HG03439 (cell line): ENCODE results near the gene DTNB.
A peak's percentile ranks its signal among the peaks of the same experiment; 100 is the strongest.

Source experiments
- ATAC-seq: cut with Tn5 transposase; IDR thresholded peaks from one replicate; pipeline ENCODE4 v1.9.1; 2021; ENCODE audit warnings: mild to moderate bottlenecking, moderate library complexity; ENCODE audit not compliant: unreplicated experiment

Gene DTNB

GRCh38 chr2:25374827-25375226 is 298.6 kb downstream of the DTNB start:
- no peak for ATAC-seq

GRCh38 chr2:25374411-25374810 is 299.0 kb downstream of the DTNB start:
- no peak for ATAC-seq

GRCh38 chr2:25373269-25373981 is 300.0 kb downstream of the DTNB start:
- no peak for ATAC-seq

GRCh38 chr2:25372405-25373268 is 300.7 kb downstream of the DTNB start:
- ATAC-seq, result no peak

GRCh38 chr2:25371253-25372241 is 301.8 kb downstream of the DTNB start:
- no peak for ATAC-seq

- ATAC-seq, result no peak
These were observed 303.5 kb downstream of the DTNB start for GRCh38 chr2:25369876-25370275.

- ATAC-seq, result no peak
These were observed 303.9 kb downstream of the DTNB start for GRCh38 chr2:25369439-25369838.

GRCh38 chr2:25368660-25369059 is 304.7 kb downstream of the DTNB start:
- no peak for ATAC-seq

- ATAC-seq, result no peak
These were observed 306.1 kb downstream of the DTNB start for GRCh38 chr2:25367296-25367695.

- no peak for ATAC-seq
These were observed 306.7 kb downstream of the DTNB start for GRCh38 chr2:25366629-25367028.

GRCh38 chr2:25365241-25365640 is 308.1 kb downstream of the DTNB start:
- ATAC-seq, result no peak

GRCh38 chr2:25363733-25364132 is 309.6 kb downstream of the DTNB start:
- ATAC-seq, result no peak

- ATAC-seq, result peak; percentile 60
These were observed 310.8 kb downstream of the DTNB start for GRCh38 chr2:25362434-25363145.

GRCh38 chr2:25362049-25362433 is 311.3 kb downstream of the DTNB start:
- peak; percentile 87 for ATAC-seq

- ATAC-seq, result no peak
These were observed 311.9 kb downstream of the DTNB start for GRCh38 chr2:25361261-25362048.

- no peak for ATAC-seq
These were observed 314.5 kb downstream of the DTNB start for GRCh38 chr2:25358836-25359235.

- ATAC-seq, result no peak
These were observed 315.0 kb downstream of the DTNB start for GRCh38 chr2:25358249-25358815.

GRCh38 chr2:25356088-25356487 is 317.3 kb downstream of the DTNB start:
- no peak for ATAC-seq

- no peak for ATAC-seq
These were observed 318.1 kb downstream of the DTNB start for GRCh38 chr2:25355270-25355669.
